ENCODE data around the gene RAI2.
"Not testable (repeated sequence)": the region's sequence is repeated elsewhere in the genome, so short reads cannot be mapped to it uniquely, and the experiment has no call there.

Gene RAI2

DNA sequence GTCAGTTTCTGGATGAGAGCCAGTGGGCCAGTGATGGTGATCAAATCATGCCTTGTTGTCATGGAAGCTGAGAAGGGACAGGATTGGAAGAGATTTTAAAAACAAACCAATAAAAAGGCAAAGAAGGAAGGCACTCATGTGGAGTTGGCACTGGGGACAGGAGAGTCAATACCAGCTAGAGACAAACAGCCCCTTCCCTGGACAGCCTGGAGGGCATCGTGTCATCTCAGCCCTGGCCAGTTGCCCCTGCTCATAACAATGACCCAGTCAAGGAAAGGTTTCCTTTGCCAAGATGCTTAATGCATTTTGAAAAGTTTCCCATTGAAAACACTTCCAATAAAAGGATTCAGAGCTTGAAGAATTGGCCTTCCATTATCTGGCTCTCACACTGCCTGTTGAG lies 68.3 kb downstream of the RAI2 start:
- TF ChIP-seq LEF1 (IDR thresholded peaks at IDR 0.05; ENCODE audit: borderline replicate concordance), result no peak
- no peak for TF ChIP-seq FOXM1 (IDR thresholded peaks at IDR 0.05; ENCODE audit: borderline replicate concordance)
- ChIA-PET POLR2A (no interaction called here), CTCF (interaction anchor here (0.6 kb wide), 1 partner anchor 617 kb away, joined by 3 read pairs; no protein-coding TSS in a partner anchor)
- DNase-seq (ENCODE audit: extremely low spot score), result no peak

DNA sequence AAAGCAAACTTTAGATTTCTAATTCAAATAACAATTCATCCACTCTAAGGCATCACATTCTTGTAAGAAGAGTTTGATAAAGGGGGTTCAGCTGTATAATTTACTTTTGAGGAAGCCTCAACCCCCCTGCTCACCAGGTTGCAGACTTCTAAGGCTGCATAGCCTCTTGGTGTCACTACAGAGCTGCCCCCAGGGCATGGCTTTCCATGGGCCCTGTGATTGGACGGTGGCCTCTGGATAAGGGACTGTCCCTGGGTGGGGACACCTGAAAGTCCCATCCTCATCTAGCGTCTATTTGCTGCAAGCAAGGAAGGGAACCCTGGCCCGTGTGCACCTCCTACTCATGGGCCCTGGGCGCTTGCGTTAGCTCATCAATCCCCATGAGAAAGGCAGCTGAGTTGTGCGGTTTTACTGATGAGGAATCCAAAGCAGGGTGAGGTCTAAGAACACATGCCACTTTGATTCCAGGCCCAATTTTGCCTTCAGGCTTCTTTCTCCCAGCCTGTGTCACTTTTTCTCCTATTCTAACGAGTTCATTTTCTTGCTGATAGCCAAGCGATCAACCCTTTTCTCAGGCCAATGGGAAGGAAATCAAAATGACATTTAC lies 72.0 kb downstream of the RAI2 start:
- POLR2A ChIA-PET, result no interaction called here
- DNase-seq (ENCODE audit: extremely low spot score), result no peak

DNA sequence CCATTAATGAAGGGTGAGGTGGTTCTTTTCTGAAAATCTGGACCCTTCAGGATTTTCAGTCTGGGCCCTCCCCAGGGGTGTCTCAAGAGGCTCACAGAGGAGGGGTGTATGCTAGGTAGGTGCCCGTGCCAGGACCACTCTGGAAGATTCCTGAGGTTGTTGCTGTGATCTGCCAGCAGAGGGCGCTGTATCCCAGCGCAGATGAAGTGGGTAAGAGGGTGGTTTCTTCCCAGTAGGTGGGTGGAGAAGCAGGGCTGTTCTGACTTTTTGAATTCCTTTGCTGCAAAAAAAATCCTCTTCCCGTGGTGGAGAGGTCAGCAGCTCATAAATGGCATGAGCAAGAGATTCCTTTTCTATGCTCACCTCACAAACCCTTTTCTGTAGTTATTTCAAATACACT lies 72.7 kb downstream of the RAI2 start:
- ChIA-PET CTCF (interaction anchor here (0.7 to 1.5 kb wide), 7 partner anchors 9 to 608 kb away, joined by 3 to 5 read pairs (median 4); no protein-coding TSS in a partner anchor), POLR2A (no interaction called here)
- DNase-seq (ENCODE audit: extremely low spot score), result peak; percentile 80
- TF ChIP-seq ARNT (IDR thresholded peaks at IDR 0.05) (no peak), TARDBP (IDR thresholded peaks at IDR 0.05) (no peak), FOXK2 (IDR thresholded peaks at IDR 0.05) (no peak), BHLHE40 (IDR thresholded peaks at IDR 0.05; ENCODE audit: borderline replicate concordance) (no peak), FOXA1 (IDR thresholded peaks at IDR 0.05) (no peak), SP1 (IDR thresholded peaks at IDR 0.05) (no peak), ELF4 (IDR thresholded peaks at IDR 0.05) (no peak), CTBP1 (IDR thresholded peaks at IDR 0.05; ENCODE audit: borderline replicate concordance) (no peak), FOXM1 (IDR thresholded peaks at IDR 0.05; ENCODE audit: borderline replicate concordance) (no peak), L3MBTL2 (conservative IDR thresholded peaks at IDR 0.05) (no peak), LEF1 (IDR thresholded peaks at IDR 0.05; ENCODE audit: borderline replicate concordance) (no peak), SUZ12 (IDR thresholded peaks at IDR 0.05) (no peak), HDGF (IDR thresholded peaks at IDR 0.05; ENCODE audit: borderline replicate concordance) (no peak), NFRKB (IDR thresholded peaks at IDR 0.05) (no peak)
- TF ChIP-seq, protein P1, sequence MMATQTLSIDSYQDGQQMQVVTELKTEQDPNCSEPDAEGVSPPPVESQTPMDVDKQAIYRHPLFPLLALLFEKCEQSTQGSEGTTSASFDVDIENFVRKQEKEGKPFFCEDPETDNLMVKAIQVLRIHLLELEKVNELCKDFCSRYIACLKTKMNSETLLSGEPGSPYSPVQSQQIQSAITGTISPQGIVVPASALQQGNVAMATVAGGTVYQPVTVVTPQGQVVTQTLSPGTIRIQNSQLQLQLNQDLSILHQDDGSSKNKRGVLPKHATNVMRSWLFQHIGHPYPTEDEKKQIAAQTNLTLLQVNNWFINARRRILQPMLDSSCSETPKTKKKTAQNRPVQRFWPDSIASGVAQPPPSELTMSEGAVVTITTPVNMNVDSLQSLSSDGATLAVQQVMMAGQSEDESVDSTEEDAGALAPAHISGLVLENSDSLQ (IDR thresholded peaks at IDR 0.05), result no peak

More for the DNA sequence above, 72.0 kb downstream of the RAI2 start:
- CTCF ChIA-PET, result interaction anchor here (0.7 to 1.5 kb wide), 6 partner anchors 9 to 608 kb away, joined by 3 to 5 read pairs (median 4); no protein-coding TSS in a partner anchor
- TF ChIP-seq ARNT (IDR thresholded peaks at IDR 0.05) (no peak), HDGF (IDR thresholded peaks at IDR 0.05; ENCODE audit: borderline replicate concordance) (no peak), SUZ12 (IDR thresholded peaks at IDR 0.05) (no peak), SP1 (IDR thresholded peaks at IDR 0.05) (no peak), CTBP1 (IDR thresholded peaks at IDR 0.05; ENCODE audit: borderline replicate concordance) (no peak), L3MBTL2 (conservative IDR thresholded peaks at IDR 0.05) (no peak), BHLHE40 (IDR thresholded peaks at IDR 0.05; ENCODE audit: borderline replicate concordance) (no peak), LEF1 (IDR thresholded peaks at IDR 0.05; ENCODE audit: borderline replicate concordance) (no peak), ELF4 (IDR thresholded peaks at IDR 0.05) (no peak), TARDBP (IDR thresholded peaks at IDR 0.05) (no peak), NFRKB (IDR thresholded peaks at IDR 0.05) (no peak), ZNF384 (IDR thresholded peaks at IDR 0.05) (no peak), FOXM1 (IDR thresholded peaks at IDR 0.05; ENCODE audit: borderline replicate concordance) (no peak)
- TF ChIP-seq, protein P1 (IDR thresholded peaks at IDR 0.05), result no peak

DNA sequence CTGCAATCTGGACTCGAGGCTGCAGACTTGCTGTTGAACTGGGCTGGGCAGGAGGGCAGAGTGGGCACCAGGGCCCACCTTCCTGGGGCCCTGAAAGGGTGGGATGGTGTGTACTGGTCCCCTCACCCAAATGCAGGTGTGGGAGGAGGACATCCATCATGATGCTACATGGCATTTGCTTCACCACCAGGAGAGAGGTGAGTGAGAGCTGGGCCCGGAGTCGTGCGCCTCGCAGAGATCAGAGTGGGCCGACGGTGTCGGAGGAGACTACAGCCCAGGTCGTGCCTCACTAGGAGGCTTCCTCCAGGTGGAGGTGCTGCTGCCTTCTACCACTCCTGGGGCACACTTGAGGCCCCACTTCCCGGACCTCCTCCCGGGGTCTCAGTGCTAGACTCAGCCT lies 73.5 kb downstream of the RAI2 start:
- CTCF ChIA-PET, result interaction anchor here (0.6 to 1.5 kb wide), 4 partner anchors 9 to 905 kb away, joined by 3 to 4 read pairs (median 3); no protein-coding TSS in a partner anchor
- POLR2A ChIA-PET, result no interaction called here
- TF ChIP-seq SUZ12 (IDR thresholded peaks at IDR 0.05) (no peak), BHLHE40 (IDR thresholded peaks at IDR 0.05; ENCODE audit: borderline replicate concordance) (no peak), ELF4 (IDR thresholded peaks at IDR 0.05) (no peak), FOXA1 (IDR thresholded peaks at IDR 0.05) (no peak), TARDBP (IDR thresholded peaks at IDR 0.05) (no peak), FOXM1 (IDR thresholded peaks at IDR 0.05; ENCODE audit: borderline replicate concordance) (no peak), SP1 (IDR thresholded peaks at IDR 0.05) (no peak), FOXK2 (IDR thresholded peaks at IDR 0.05) (no peak), ZNF384 (IDR thresholded peaks at IDR 0.05) (no peak), ARNT (IDR thresholded peaks at IDR 0.05) (no peak), NFRKB (IDR thresholded peaks at IDR 0.05) (no peak), LEF1 (IDR thresholded peaks at IDR 0.05; ENCODE audit: borderline replicate concordance) (no peak), HDGF (IDR thresholded peaks at IDR 0.05; ENCODE audit: borderline replicate concordance) (no peak), CTBP1 (IDR thresholded peaks at IDR 0.05; ENCODE audit: borderline replicate concordance) (no peak)
- TF ChIP-seq, protein P1 (IDR thresholded peaks at IDR 0.05), result no peak
- DNase-seq (ENCODE audit: extremely low spot score), result no peak

DNA sequence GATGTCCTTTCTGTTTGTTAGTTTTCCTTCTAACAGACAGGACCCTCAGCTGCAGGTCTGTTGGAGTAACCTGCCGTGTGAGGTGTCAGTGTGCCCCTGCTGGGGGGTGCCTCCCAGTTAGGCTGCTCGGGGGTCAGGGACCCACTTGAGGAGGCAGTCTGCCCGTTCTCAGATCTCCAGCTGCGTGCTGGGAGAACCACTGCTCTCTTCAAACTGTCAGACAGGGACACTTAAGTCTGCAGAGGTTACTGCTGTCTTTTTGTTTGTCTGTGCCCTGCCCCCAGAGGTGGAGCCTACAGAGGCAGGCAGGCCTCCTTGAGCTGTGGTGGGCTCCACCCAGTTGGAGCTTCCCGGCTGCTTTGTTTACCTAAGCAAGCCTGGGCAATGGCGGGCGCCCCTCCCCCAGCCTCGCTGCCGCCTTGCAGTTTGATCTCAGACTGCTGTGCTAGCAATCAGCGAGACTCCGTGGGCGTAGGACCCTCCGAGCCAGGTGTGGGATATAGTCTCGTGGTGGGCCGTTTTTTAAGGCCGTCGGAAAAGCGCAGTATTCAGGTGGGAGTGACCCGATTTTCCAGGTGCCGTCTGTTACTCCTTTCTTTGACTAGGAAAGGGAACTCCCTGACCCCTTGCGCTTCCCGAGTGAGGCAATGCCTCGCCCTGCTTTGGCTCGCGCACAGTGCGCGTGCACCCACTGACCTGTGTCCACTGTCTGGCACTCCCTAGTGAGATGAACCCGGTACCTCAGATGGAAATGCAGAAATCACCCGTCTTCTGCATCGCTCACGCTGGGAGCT lies 74.3 kb downstream of the RAI2 start:
- CTCF ChIA-PET, POLR2A ChIA-PET: not testable (repeated sequence)
- TF ChIP-seq L3MBTL2 (conservative IDR thresholded peaks at IDR 0.05) (peak; percentile 33), NFRKB (IDR thresholded peaks at IDR 0.05) (0 out of 2 replicates have a peak, but pooled peaks have one; percentile 27)

DNA sequence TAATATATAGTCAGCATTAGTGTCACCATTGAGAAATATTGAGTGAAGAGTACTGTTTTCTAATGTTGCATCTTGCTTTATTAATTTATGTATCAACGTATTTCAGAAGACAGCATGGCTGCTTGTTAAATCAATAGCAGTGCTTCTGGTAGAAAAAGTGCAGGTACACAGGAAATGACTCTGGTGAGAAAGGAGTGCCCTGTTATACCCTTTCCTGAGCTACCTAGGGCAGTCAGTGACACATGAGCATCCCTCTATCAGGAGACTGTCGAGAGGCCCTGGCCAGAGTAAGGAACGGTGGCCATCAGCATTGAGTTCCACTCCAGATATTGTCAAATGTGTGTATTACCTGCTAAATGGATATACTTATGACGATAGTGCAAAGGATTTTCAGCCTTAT lies 81.7 kb downstream of the RAI2 start:
- TF ChIP-seq CTBP1 (IDR thresholded peaks at IDR 0.05; ENCODE audit: borderline replicate concordance) (no peak), SP1 (IDR thresholded peaks at IDR 0.05) (no peak), HDGF (IDR thresholded peaks at IDR 0.05; ENCODE audit: borderline replicate concordance) (no peak), TARDBP (IDR thresholded peaks at IDR 0.05) (no peak), ZNF384 (IDR thresholded peaks at IDR 0.05) (no peak), SUZ12 (IDR thresholded peaks at IDR 0.05) (no peak), FOXM1 (IDR thresholded peaks at IDR 0.05; ENCODE audit: borderline replicate concordance) (no peak), BHLHE40 (IDR thresholded peaks at IDR 0.05; ENCODE audit: borderline replicate concordance) (no peak), LEF1 (IDR thresholded peaks at IDR 0.05; ENCODE audit: borderline replicate concordance) (no peak), L3MBTL2 (conservative IDR thresholded peaks at IDR 0.05) (no peak), ELF4 (IDR thresholded peaks at IDR 0.05) (no peak)
- TF ChIP-seq, protein P1 (IDR thresholded peaks at IDR 0.05), result no peak
- ChIA-PET CTCF (no interaction called here), POLR2A (no interaction called here)
- DNase-seq (ENCODE audit: extremely low spot score), result no peak

More for the DNA sequence above, 74.3 kb downstream of the RAI2 start:
- not testable (repeated sequence) for DNase-seq (ENCODE audit: extremely low spot score)
